GM19239 (cell line): ENCODE data around the gene ADARB2.
"Not testable (repeated sequence)": the region's sequence is repeated elsewhere in the genome, so short reads cannot be mapped to it uniquely, and the experiment has no call there.

ENCODE experiments used
- DNase-seq: peaks from one replicate; pipeline ENCODE4 v3.0.0; 2011; ENCODE audit warnings: low spot score; ENCODE audit not compliant: insufficient read length
- FAIRE-seq: peaks from 2 replicates; lab custom pipeline; 2011; peaks lifted over from hg19 to GRCh38; lab: Jason Lieb, UNC

Gene ADARB2

DNA sequence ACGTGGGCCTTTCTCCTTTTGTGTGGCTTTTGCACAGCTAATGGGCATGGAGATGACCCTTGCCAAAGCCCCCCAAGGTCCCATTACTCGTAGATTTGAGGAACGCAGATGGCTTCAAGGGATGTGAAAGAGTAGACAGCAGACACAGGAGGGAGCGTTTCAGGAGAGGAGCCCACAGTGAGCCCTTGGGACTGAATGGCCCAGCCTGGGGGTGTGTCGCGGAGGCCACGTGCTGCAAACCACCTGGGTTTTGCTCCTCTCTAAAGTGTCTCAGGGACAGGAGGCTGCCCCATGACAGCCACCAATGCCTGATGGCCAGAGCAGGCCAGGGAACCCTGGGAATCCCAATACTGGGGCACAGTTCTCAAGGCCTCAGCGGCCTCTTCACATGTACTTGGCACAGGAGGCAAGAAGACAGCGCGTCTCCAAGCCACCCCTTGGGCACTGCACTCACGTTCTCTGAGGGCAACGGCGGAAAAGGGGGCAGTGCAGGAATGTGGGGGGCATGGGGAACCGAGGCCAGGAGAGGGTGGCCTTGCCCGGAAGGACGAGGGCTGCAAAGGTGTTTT lies 495.9 kb downstream of the ADARB2 start:
- DNase-seq = no peak
- no peak for FAIRE-seq

DNA sequence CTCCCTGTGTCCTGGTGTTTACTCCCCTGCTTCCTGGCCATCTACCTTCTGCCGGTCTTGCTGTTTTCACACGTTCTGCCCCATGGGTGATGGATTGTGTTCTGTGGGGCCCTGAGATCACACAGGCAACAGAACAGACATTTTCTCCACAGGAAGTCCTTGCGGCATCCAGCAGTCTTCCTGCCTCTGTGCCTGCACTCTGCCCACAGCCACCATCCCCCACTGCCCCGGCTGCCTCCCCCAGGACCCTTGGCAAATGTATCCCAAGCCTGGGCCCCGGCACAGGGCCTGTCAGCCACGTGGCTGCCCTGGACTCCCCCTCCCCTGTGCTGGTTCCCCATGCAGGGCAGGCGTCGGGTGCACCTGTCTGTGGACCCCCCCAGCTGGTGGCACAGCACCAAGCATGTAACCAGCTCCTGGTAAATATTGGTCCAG lies 497.0 kb downstream of the ADARB2 start:
- no peak for FAIRE-seq
- DNase-seq = no peak

DNA sequence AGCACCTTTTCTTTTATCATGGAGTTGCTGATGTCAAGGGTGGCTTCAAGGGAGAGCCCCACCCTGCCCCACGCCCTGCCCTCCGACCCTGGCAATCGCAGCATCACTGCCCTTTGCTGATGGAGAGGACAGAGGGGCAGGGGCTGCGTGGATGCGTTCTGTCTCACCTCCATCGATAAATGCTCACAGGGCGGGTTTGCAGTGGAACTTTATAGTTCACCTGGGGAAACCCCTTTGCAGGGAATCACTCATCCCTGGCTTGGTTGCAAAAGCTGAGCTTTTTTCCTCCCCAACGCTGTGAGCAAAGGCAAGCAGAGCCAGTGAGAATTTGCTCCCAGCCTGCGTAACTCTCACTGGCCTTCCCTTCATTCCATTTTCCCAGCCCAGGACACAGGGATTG lies 504.3 kb downstream of the ADARB2 start:
- no peak for FAIRE-seq
- no peak for DNase-seq

DNA sequence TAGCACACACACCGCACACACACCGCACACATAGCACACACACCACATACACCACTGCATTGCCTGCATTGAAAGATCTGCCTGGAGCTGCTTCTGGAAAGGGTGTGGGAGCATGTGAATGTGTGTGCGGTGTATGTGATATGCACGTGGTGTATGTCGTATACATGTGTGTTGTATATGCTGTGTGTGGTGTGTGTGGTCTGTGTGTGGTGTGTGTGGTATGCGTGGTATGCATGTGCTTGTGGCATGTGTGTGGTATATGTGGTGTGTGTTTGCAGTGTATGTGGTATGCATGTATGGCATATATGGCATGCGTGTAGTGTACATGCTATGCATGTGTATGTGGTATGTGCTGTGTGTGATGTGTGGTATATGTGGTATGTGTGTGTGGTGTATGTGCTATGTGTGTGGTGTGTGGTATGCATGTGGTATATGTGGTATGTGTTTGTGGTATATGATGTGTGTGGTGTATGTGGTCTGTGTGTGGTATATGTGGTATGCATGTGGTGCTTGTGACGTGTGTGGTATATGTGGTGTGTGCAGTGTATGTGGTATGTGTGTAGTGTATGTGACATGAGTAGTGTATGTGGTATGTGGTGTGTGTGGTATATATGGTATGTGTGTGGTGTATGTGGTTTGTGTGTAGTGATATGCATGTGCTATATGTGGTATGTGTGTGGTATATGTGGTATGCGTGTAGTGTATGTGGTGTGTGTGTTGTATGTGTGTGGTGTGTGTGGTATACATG lies 505.0 kb downstream of the ADARB2 start:
- no peak for FAIRE-seq
- DNase-seq = no peak

DNA sequence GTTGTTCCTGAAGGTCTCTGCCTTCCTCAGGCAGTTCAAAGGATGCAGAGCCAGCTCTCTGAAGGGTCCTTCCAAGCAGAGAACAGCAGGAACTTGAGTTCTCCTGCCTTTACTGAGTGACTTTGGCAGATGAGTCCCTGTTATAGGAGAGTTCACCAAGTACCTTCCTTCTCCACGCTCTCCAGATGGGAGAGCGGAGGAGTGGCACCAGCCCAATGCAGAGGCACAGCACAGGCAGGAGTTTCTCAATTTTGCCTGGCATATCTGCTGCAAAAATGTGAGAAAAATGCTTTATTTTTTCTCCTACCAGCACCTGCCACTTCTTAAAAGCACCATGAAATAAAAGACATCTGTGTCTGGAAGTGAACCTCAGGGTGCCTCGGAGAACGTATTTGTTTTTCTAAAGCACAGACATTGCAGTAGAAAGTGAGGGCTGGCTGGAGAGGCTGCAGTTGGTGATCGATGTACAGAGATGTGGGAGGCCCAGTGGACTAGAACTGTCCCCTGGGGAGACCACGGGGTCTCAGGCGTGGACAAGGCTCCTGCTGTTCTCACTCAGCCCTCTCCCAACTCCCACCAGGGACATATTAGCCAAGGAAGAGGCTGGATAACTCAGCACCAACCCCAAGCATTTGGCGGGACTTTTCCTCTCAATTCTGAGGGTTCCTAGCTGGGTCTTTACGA lies 506.6 kb downstream of the ADARB2 start:
- DNase-seq = no peak
- FAIRE-seq = no peak

DNA sequence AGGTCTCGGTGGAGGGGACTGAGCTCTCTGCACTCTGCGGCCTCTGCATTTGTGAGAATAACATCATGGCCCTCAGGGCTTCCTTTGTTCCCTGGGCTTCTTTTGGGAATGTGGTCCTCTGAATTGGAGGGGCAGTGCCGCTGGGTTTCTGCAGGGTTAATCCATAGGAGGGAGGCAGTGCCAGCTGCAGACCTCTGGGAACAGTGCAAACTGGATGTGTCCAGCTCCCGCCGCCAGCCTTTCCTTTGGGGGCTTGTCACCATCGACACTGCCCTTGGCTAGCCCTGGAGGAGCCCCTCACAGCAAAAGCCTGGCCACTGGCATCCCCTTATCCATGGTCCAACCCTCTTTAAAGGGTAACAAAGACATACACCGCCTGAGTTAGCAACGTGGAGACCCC lies 507.2 kb downstream of the ADARB2 start:
- FAIRE-seq (no peak), DNase-seq (no peak)

- FAIRE-seq (no peak), DNase-seq (no peak)
Measured at GRCh38 chr10:1229574-1229973, 507.8 kb downstream of the ADARB2 start.

- FAIRE-seq (no peak), DNase-seq (no peak)
Measured at GRCh38 chr10:1229116-1229515, 508.2 kb downstream of the ADARB2 start.

GRCh38 chr10:1228467-1228975 lies 508.8 kb downstream of the ADARB2 start:
- FAIRE-seq = no peak
- no peak for DNase-seq

DNA sequence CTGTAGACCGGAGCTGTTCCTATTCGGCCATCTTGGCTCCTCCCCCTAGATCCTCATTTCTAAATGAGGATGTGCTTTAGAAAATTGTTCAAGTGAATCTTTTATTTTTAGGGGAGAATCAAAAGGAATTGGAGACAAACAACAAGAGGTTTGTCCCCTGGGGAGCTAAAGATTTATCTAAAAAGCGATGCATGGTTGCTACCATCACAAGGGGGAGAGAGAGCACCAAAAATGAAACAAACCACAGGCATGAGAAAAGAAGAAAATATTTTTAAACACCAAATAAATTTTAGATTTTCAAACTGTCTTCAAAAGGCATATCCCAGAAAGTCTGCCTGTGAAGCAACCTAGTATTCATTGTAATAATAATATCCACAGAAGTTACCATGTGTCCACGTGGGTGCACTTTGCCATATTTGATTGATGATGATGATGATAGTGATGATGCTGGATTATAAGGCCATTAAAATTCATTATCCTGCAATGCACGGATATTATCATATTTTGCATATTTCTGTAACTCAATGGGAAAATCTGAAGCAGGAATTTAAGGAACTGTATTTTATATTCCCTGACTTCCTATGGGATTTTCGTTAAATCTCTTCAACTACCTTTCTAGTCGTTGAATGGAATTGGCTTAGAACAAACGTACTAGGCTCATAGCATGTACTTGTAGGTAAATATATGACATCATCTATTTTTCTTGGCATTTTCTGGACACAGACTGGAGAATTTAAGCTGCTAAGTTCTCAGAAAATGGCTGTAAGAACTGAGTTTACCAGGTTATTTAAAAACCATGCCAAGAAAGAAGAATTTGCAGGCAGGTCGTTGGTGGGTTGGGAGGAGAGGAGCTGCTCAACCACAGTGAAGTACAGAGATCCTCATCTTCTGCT lies 509.6 kb downstream of the ADARB2 start:
- FAIRE-seq (no peak), DNase-seq (no peak)

- not testable (repeated sequence) for FAIRE-seq, DNase-seq
Measured at GRCh38 chr10:1226907-1227306, 510.4 kb downstream of the ADARB2 start.

DNA sequence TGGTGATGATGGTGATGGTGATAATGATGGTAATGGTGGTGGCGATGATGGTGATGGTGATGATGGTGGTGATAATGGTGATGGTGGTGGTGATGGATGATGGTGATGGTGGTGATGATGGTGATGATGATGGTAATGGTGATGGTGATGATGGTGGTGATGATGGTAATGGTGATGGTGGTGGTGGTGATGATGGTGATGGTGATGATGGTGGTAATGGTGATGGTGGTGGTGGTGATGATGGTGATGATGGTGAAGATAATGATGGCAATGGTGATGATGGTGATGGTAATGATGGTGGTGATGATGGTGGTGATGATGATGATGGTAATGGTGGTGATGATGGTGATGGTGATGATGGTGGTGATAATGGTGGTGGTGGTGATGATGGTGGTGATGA lies 517.5 kb downstream of the ADARB2 start:
- FAIRE-seq, DNase-seq: not testable (repeated sequence)

GRCh38 chr10:1217661-1218060 lies 519.7 kb downstream of the ADARB2 start:
- no peak for FAIRE-seq
- DNase-seq = no peak

- FAIRE-seq = no peak
- no peak for DNase-seq
Measured at GRCh38 chr10:1217237-1217587, 520.1 kb downstream of the ADARB2 start.

DNA sequence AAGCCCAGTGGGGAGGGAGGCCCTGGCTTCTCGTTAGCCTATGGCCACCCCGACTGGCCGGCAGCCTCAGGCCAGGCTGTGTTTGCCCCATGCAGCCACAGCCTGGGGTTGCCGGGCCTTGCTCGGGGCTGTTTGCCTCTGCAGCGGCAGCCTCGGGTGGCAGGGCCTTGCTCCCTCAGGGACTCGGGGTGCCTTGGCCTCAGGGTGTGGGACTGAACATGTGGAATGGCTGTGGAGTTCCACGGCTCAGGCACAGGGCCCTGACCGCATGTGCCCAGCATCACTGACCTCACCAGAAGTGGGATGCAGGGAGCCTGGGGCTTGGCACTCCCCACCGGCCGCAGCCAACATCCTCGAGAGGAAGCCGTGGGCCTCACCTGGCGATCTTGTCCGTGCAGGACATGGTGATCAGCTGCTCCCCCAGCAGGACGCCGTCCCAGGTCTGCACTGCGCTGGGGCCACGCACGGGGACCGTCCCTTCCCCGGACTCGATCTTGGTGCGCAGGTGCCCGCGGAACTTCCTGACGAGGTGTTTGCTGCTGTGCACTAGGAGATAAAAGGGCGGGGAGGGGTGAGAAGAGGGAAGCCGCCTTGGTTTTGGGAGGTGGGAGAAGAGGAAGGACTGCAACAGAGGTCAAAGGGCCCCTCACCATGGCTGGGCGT lies 520.6 kb downstream of the ADARB2 start:
- DNase-seq (no peak), FAIRE-seq (no peak)

GRCh38 chr10:1215862-1216573 lies 521.3 kb downstream of the ADARB2 start:
- no peak for FAIRE-seq
- DNase-seq = no peak

- FAIRE-seq (no peak), DNase-seq (no peak)
Measured at GRCh38 chr10:1214882-1215540, 522.3 kb downstream of the ADARB2 start.

DNA sequence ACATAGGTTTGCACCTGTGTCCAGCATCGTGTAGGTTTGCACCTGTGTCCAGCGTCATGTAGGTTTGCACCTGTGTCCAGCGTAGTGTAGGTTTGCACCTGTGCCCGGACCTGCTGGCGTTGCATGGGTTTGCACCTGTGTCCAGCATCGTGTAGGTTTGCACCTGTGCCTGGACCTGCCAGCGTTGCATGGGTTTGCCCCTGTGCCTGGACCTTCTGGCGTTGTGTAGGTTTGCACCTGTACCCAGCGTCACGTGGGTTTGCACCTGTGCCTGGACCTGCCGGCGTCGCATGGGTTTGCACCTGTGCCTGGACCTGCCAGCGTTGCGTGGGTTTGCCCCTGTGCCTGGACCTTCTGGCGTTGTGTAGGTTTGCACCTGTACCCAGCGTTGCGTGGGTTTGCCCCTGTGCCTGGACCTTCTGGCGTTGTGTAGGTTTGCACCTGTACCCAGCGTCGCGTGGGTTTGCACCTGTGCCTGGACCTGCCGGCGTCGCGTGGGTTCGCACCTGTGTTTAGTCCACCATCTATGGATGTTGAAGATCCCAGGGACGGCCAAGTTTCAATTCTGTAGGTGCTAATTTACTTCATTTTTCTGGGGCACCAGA lies 523.2 kb downstream of the ADARB2 start:
- no peak for FAIRE-seq
- no peak for DNase-seq
